Neuronal stem cell (in vitro differentiated cells): ENCODE measurements around the gene PNPT1.
"Not testable (repeated sequence)": the region's sequence is repeated elsewhere in the genome, so short reads cannot be mapped to it uniquely, and the experiment has no call there.

Source experiments
- DNase-seq: peaks from one replicate; pipeline ENCODE4 v3.0.0-alpha.2; 2013; ENCODE audit warnings: low spot score
- H2AFZ ChIP-seq: one replicate; pipeline ENCODE4 v1.6.1; 2013; ENCODE audit warnings: mild to moderate bottlenecking, low read length, inconsistent platforms
- H2AK5ac ChIP-seq: 2 replicates; pipeline ENCODE4 v1.6.1; 2013; ENCODE audit warnings: low read depth, mild to moderate bottlenecking, inconsistent platforms, low read length, moderate library complexity, mixed read lengths
- H2BK120ac ChIP-seq: 2 replicates; pipeline ENCODE4 v1.6.1; 2013; ENCODE audit warnings: low read depth, mild to moderate bottlenecking, inconsistent platforms, low read length, moderate library complexity, mixed read lengths
- H2BK12ac ChIP-seq: one replicate; pipeline ENCODE4 v1.6.1; 2013; ENCODE audit warnings: low read length, inconsistent platforms
- H2BK15ac ChIP-seq: 2 replicates; pipeline ENCODE4 v1.6.1; 2013; ENCODE audit warnings: mild to moderate bottlenecking, low read length, inconsistent platforms, mixed read lengths
- H2BK5ac ChIP-seq: one replicate; pipeline ENCODE4 v1.6.1; 2013; ENCODE audit warnings: inconsistent platforms, mild to moderate bottlenecking, low read length, moderate library complexity
- H3K14ac ChIP-seq: one replicate; pipeline ENCODE4 v1.6.1; 2013; ENCODE audit warnings: low read length, inconsistent platforms
- H3K18ac ChIP-seq: 2 replicates; pipeline ENCODE4 v1.6.1; 2013; ENCODE audit warnings: low read length, inconsistent platforms
- H3K23ac ChIP-seq: 2 replicates; pipeline ENCODE4 v1.6.1; 2013; ENCODE audit warnings: low read depth, mild to moderate bottlenecking, mixed read lengths, low read length, inconsistent platforms; ENCODE audit not compliant: poor library complexity
- H3K27ac ChIP-seq: replicated peaks from 3 replicates; pipeline ENCODE4 v1.5.1; 2013; ENCODE audit warnings: low read length, inconsistent platforms
- H3K27me3 ChIP-seq, 3 experiments: 2 replicates each; pipeline ENCODE4 v1.6.1; 2013; ENCODE audit warnings: low read length in 3 of 3, mild to moderate bottlenecking in 2 of 3, inconsistent platforms in 1 of 3, low read depth in 1 of 3, mixed read lengths in 1 of 3, moderate library complexity in 1 of 3; ENCODE audit not compliant: control insufficient read depth in 3 of 3, insufficient read depth in 3 of 3
- H3K36me3 ChIP-seq, 2 donors: replicated peaks in 1 of 2; 2 replicates each; pipeline ENCODE4 v1.6.1; 2013; ENCODE audit warnings: low read length in 2 of 2; ENCODE audit not compliant: control insufficient read depth in 2 of 2, insufficient read depth in 2 of 2
- H3K4ac ChIP-seq: 2 replicates; pipeline ENCODE4 v1.6.1; 2013; ENCODE audit warnings: inconsistent platforms, mild to moderate bottlenecking, low read length, moderate library complexity
- H3K4me1 ChIP-seq, 2 donors: 1 replicate in 1 of 2; 2 replicates in 1 of 2; pipeline ENCODE4 v1.6.1; 2013; ENCODE audit warnings: low read length in 2 of 2, low read depth in 1 of 2; ENCODE audit not compliant: control insufficient read depth in 2 of 2, insufficient read depth in 1 of 2
- H3K4me2 ChIP-seq: one replicate; pipeline ENCODE4 v1.6.1; 2013; ENCODE audit warnings: mild to moderate bottlenecking, low read length, inconsistent platforms; ENCODE audit not compliant: insufficient read depth, poor library complexity, severe bottlenecking
- H3K4me3 ChIP-seq, 2 donors: 2 replicates each; pipeline ENCODE4 v1.5.1; 2013; ENCODE audit warnings: low read length in 2 of 2, mild to moderate bottlenecking in 2 of 2, inconsistent platforms in 1 of 2, moderate library complexity in 1 of 2
- H3K79me1 ChIP-seq: one replicate; pipeline ENCODE4 v1.6.1; 2013; ENCODE audit warnings: low read depth, mild to moderate bottlenecking, inconsistent platforms, low read length, moderate library complexity
- H3K9ac ChIP-seq: one replicate; pipeline ENCODE4 v1.6.1; 2013; ENCODE audit warnings: mild to moderate bottlenecking, low read depth, low read length, inconsistent platforms; ENCODE audit not compliant: poor library complexity
- H3K9me3 ChIP-seq, 2 donors: replicated peaks in 1 of 2; 2 replicates each; pipeline versions ENCODE3 to v1.6.1; 2013; ENCODE audit warnings: low read length in 2 of 2, mild to moderate bottlenecking in 2 of 2, inconsistent platforms in 1 of 2, low read depth in 1 of 2, mixed read lengths in 1 of 2, moderate library complexity in 1 of 2; ENCODE audit not compliant: control insufficient read depth in 2 of 2, insufficient read depth in 1 of 2
- H4K8ac ChIP-seq: one replicate; pipeline ENCODE4 v1.6.1; 2013; ENCODE audit warnings: low read depth, mild to moderate bottlenecking, inconsistent platforms, low read length, moderate library complexity
- H4K91ac ChIP-seq: one replicate; pipeline ENCODE4 v1.6.1; 2013; ENCODE audit warnings: low read length, low read depth, mild to moderate bottlenecking, inconsistent platforms; ENCODE audit not compliant: poor library complexity
- WGBS, 2 donors: extraction: QIAGEN DNeasy Blood & Tissue Kit; methylation state at CpG; one replicate each; pipeline ENCODE4 v1.1.7; 2013; ENCODE audit warnings: missing lambda C conversion rate in 2 of 2, mixed read lengths in 1 of 2; ENCODE audit not compliant: insufficient read length in 2 of 2, insufficient replicate concordance in 1 of 2; ENCODE audit errors: extremely low coverage in 2 of 2; 5-methylcytosine and 5-hydroxymethylcytosine counted together

The PNPT1 gene

DNA sequence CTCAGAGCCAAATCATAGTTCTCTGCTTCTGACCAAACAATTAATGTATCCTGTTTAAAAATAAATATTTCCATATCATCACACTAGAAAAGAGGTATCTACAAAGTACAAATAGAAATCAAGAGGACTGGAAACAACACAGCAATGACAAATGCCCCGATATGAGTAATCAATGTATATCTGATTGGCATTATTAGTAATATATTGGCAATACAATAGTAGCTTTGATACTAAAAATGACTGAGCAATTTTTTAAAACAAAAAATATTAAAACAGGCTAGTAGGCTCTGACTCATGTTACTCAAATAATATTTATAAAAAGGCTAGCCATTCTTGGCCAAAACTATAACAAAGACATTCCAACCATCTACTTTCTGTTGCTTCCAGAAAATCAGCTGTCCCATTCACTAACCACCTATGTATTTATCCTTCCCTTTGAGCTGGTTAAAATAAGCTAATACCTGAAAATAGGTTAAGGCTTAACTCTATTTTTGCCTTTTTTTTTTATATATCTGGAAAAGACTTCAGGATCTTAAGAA is 89.5 kb downstream of the PNPT1 start:
- no peak overlapping the region for H2AFZ ChIP-seq
- no peak overlapping the region for H3K14ac ChIP-seq
- WGBS, 2 donors: no CpG with 5 or more reads among the region's 1 CpG
- no peaks in the 10 kb centered on the region for H3K4me1 ChIP-seq
- no peak overlapping the region for H2BK12ac ChIP-seq
- H2BK5ac ChIP-seq: no peak overlapping the region
- H3K27me3 ChIP-seq: no peaks in the 10 kb centered on the region
- no peak overlapping the region for H3K18ac ChIP-seq
- no peak overlapping the region for H3K27ac ChIP-seq
- no peak for DNase-seq
- peaks cover 4 to 46% of the 10 kb centered on the region in 2 donors for H3K36me3 ChIP-seq
- H4K91ac ChIP-seq: no peak overlapping the region
- H3K4ac ChIP-seq: no peak overlapping the region
- H3K79me1 ChIP-seq: no peaks in the 10 kb centered on the region
- no peak overlapping the region for H4K8ac ChIP-seq
- no peak overlapping the region for H3K9ac ChIP-seq
- H2BK120ac ChIP-seq: no peak overlapping the region
- no peak overlapping the region for H2AK5ac ChIP-seq
- no peak overlapping the region for H2BK15ac ChIP-seq
- no peak overlapping the region for H3K23ac ChIP-seq
- no peak overlapping the region for H3K4me3 ChIP-seq
- H3K4me2 ChIP-seq: no peak overlapping the region
- no peaks in the 10 kb centered on the region for H3K9me3 ChIP-seq

DNA sequence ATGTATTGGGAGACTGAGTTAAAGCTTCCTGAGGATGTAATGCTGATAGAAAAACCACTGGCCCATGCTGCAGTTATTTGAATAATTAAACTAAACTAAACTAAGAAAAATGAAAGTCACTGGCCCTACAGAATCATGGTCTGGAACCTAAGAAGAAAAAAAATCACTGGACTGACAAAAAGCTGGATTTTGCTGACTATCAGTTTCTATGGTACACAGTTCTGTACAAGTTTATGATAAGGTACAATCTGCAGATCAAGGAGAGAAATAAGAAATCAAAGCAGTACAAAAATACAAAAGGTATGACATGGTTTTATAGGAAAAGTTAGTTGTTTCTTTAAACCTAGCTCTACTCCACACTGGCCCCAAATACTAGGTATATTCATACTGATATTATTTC is 91.8 kb downstream of the PNPT1 start:
- no peak overlapping the region for H2BK15ac ChIP-seq
- H3K9ac ChIP-seq: no peak overlapping the region
- no peak overlapping the region for H3K18ac ChIP-seq
- no peak for DNase-seq
- H2AFZ ChIP-seq: no peak overlapping the region
- no peak overlapping the region for H3K4me3 ChIP-seq
- H3K79me1 ChIP-seq: no peaks in the 10 kb centered on the region
- no peak overlapping the region for H2BK12ac ChIP-seq
- H3K23ac ChIP-seq: no peak overlapping the region
- no peak overlapping the region for H4K91ac ChIP-seq
- H3K4ac ChIP-seq: no peak overlapping the region
- no peak overlapping the region for H4K8ac ChIP-seq
- H3K36me3 ChIP-seq: peaks cover 4 to 61% of the 10 kb centered on the region in 2 donors
- H3K4me2 ChIP-seq: no peak overlapping the region
- H3K14ac ChIP-seq: no peak overlapping the region
- H3K27me3 ChIP-seq: no peaks in the 10 kb centered on the region
- H3K4me1 ChIP-seq: no peaks in the 10 kb centered on the region
- H3K9me3 ChIP-seq: no peaks in the 10 kb centered on the region
- no peak overlapping the region for H2BK120ac ChIP-seq
- H3K27ac ChIP-seq: no peak overlapping the region
- no peak overlapping the region for H2BK5ac ChIP-seq
- H2AK5ac ChIP-seq: no peak overlapping the region

DNA sequence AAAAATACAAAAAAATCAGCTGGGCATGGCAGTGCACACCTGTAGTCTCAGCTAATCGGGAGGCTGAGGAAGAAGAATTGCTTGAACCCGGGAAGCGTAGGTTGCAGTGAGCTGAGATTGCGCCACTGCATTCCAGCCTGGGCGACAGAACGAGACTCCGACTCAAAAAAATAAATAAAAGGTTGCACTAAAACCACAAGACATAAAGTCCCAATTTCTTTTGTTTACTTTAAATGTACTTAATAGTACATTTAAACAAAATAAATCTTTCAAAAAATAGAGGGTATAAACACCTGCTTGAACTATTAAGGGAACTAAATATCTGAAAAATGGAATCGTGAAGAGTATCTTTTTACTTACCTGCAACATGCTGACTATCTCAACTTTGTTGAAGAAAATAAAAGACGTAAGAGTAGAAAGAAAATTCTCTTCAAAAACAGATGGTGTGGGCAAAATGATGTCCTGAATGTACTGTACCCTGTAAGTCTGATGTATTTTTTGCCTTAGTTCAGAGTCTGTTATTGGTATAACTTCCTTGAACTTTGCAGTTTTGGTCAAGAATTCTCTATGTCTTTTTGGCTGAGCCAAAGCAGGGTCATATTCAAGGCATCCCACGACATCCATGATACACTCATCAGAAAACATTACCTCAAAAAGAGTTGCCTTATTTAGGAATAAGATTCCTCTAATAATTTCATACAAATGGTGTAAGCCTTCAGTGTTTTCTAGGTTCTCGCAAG is 95.4 kb downstream of the PNPT1 start:
- H2BK5ac ChIP-seq: no peak overlapping the region
- H2AK5ac ChIP-seq: no peak overlapping the region
- no peak overlapping the region for H3K14ac ChIP-seq
- no peaks in the 10 kb centered on the region for H3K27me3 ChIP-seq
- no peak overlapping the region for H3K4me2 ChIP-seq
- no peak overlapping the region for H2AFZ ChIP-seq
- H2BK15ac ChIP-seq: no peak overlapping the region
- no peak overlapping the region for H3K4me3 ChIP-seq
- H3K4me1 ChIP-seq: no peaks in the 10 kb centered on the region
- H4K8ac ChIP-seq: no peak overlapping the region
- no peak overlapping the region for H3K4ac ChIP-seq
- H4K91ac ChIP-seq: no peak overlapping the region
- H3K27ac ChIP-seq: no peak overlapping the region
- H2BK120ac ChIP-seq: no peak overlapping the region
- H3K9me3 ChIP-seq: no peaks in the 10 kb centered on the region
- no peak for DNase-seq
- H3K36me3 ChIP-seq: peaks cover 4 to 81% of the 10 kb centered on the region in 2 donors
- no peak overlapping the region for H3K23ac ChIP-seq
- WGBS, 2 donors: no CpG with 5 or more reads among the region's 11 CpGs
- H3K9ac ChIP-seq: no peak overlapping the region
- no peak overlapping the region for H2BK12ac ChIP-seq
- H3K18ac ChIP-seq: no peak overlapping the region
- no peaks in the 10 kb centered on the region for H3K79me1 ChIP-seq

DNA sequence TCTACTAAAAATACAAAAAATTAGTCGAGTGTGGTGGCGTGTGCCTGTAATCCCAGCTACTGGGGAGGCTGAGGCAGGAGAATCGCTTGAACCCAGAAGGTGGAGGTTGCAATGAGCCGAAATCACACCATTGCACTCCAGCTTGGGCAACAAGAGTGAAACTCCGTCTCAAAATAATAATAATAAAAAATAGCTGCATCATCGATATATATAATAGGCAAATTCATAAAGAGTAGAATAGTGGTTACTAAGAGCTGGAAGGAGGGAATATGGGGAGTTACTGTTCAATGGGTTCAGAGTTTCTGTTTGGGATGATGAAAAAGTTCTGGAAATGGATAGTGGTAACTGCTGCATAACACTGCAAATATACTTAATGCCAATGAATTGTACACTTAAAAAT is 96.8 kb downstream of the PNPT1 start:
- not testable (repeated sequence) for H3K79me1 ChIP-seq, H3K27ac ChIP-seq, H3K27me3 ChIP-seq, H2BK15ac ChIP-seq, H2AFZ ChIP-seq, H3K4me3 ChIP-seq, H2BK5ac ChIP-seq, H4K8ac ChIP-seq, H3K9me3 ChIP-seq, H2BK12ac ChIP-seq, H2AK5ac ChIP-seq, H4K91ac ChIP-seq, DNase-seq, H3K4me1 ChIP-seq, H3K4ac ChIP-seq, H3K18ac ChIP-seq, H3K14ac ChIP-seq, H3K4me2 ChIP-seq, H2BK120ac ChIP-seq, H3K23ac ChIP-seq, H3K9ac ChIP-seq
- no CpG with 5 or more reads among the region's 6 CpGs for WGBS, 2 donors
- peaks cover 0 to 73% of the 10 kb centered on the region in 2 donors for H3K36me3 ChIP-seq
